WTC11 (cell line): ENCODE results near the gene LDB3. TPM values are rescaled to one million over a fixed set of nuclear protein-coding genes. Genes with fewer than 3 reads are reported as not detected.

ENCODE experiments used
- ATAC-seq: fragments of 200-7000 bp; cut with Tn5 transposase; 2 replicates; pipeline ENCODE4 v1.10.0; 2021; ENCODE audit warnings: mild to moderate bottlenecking, moderate library complexity
- CTCF ChIA-PET: fragments of 300-600 bp; sonication (Branson Sonifier 250); formaldehyde crosslinking; loops from one replicate; lab custom pipeline; 2021; ENCODE audit warnings: antibody characterized with exemption; lab: Charles Lee
- POLR2A ChIA-PET: fragments of 350-600 bp; sonication (Branson Sonifier 250); formaldehyde crosslinking; loops from one replicate; lab custom pipeline; 2021; ENCODE audit warnings: antibody characterized with exemption; lab: Charles Lee
- DNase-seq: peaks from one replicate; pipeline ENCODE4 v3.0.0; 2021; ENCODE audit warnings: low spot score
- H3K27ac Mint-ChIP-seq: 2 replicates; pipeline ENCODE4 v1.8.0; 2021; ENCODE audit warnings: mixed read lengths
- H3K27me3 Mint-ChIP-seq: 2 replicates; pipeline ENCODE4 v1.8.0; 2021; ENCODE audit warnings: low read depth, mild to moderate bottlenecking, moderate library complexity, mixed read lengths
- H3K36me3 Mint-ChIP-seq: 2 replicates; pipeline ENCODE4 v1.8.0; 2021; ENCODE audit warnings: mixed read lengths
- H3K4me1 Mint-ChIP-seq: 2 replicates; pipeline ENCODE4 v1.8.0; 2022; ENCODE audit warnings: mixed read lengths
- H3K4me3 Mint-ChIP-seq: 2 replicates; pipeline ENCODE4 v1.8.0; 2021; ENCODE audit warnings: mild to moderate bottlenecking, moderate library complexity, mixed read lengths
- H3K9me3 Mint-ChIP-seq: 2 replicates; pipeline ENCODE4 v1.8.0; 2021; ENCODE audit warnings: mixed read lengths
- CREB1 ChIP-seq: sonication (generic); formaldehyde crosslinking; IDR thresholded peaks from 2 replicates; pipeline ENCODE4 v1.8.0; 2023; ENCODE audit warnings: mild to moderate bottlenecking, missing genetic modification reagents
- ELF4 ChIP-seq: sonication (generic); formaldehyde crosslinking; IDR thresholded peaks from 2 replicates; pipeline ENCODE4 v1.8.1; 2022; ENCODE audit warnings: low read depth, mild to moderate bottlenecking, moderate library complexity, missing genetic modification reagents
- JAZF1 ChIP-seq: fragments of 250-450 bp; sonication (Bioruptor Pico); IDR thresholded peaks from 2 replicates; pipeline ENCODE4 v1.9.0; 2021; ENCODE audit warnings: moderate library complexity, mild to moderate bottlenecking, inconsistent platforms
- NFATC4 ChIP-seq: fragments of 250-450 bp; sonication (Bioruptor Pico); IDR thresholded peaks from 2 replicates; pipeline ENCODE4 v1.9.0; 2021; ENCODE audit warnings: mild to moderate bottlenecking
- PRDM15 ChIP-seq: sonication (generic); formaldehyde crosslinking; IDR thresholded peaks from 2 replicates; pipeline ENCODE4 v1.8.0; 2022; ENCODE audit warnings: missing genetic modification reagents
- SP1 ChIP-seq: sonication (generic); formaldehyde crosslinking; conservative IDR thresholded peaks from 2 replicates; pipeline ENCODE4 v1.8.1; 2022; ENCODE audit warnings: missing genetic modification reagents
- TCF7 ChIP-seq: sonication (generic); formaldehyde crosslinking; IDR thresholded peaks from 2 replicates; pipeline ENCODE4 v1.8.0; 2022; ENCODE audit warnings: mild to moderate bottlenecking, low read depth, missing genetic modification reagents, moderate library complexity
- USF2 ChIP-seq: sonication (generic); formaldehyde crosslinking; IDR thresholded peaks from 2 replicates; pipeline ENCODE4 v1.8.1; 2023; ENCODE audit warnings: mild to moderate bottlenecking, missing genetic modification reagents, moderate library complexity
- ZNF121 ChIP-seq: sonication (generic); formaldehyde crosslinking; IDR thresholded peaks from 2 replicates; pipeline ENCODE4 v1.8.0; 2023; ENCODE audit warnings: missing genetic modification reagents
- ZNF263 ChIP-seq: sonication (generic); formaldehyde crosslinking; IDR thresholded peaks from 2 replicates; pipeline ENCODE4 v1.8.1; 2022; ENCODE audit warnings: low read depth, mild to moderate bottlenecking, moderate library complexity, missing genetic modification reagents
- ZNF281 ChIP-seq: sonication (generic); formaldehyde crosslinking; IDR thresholded peaks from 2 replicates; pipeline ENCODE4 v1.8.0; 2023; ENCODE audit warnings: mild to moderate bottlenecking, missing genetic modification reagents
- ZNF396 ChIP-seq: fragments of 250-450 bp; sonication (Bioruptor Pico); IDR thresholded peaks from 2 replicates; pipeline ENCODE4 v1.8.0; 2021; ENCODE audit warnings: mild to moderate bottlenecking, moderate library complexity, borderline replicate concordance
- total RNA-seq: library from RNA; stranded (reverse); gene quantifications from 3 replicates; pipeline ENCODE4 v1.2.3, GENCODE V29; 2021
- TF ChIP-seq, protein P1 (sequence below): sonication (generic); formaldehyde crosslinking; IDR thresholded peaks from 2 replicates; pipeline ENCODE4 v1.8.1; 2023; ENCODE audit warnings: mild to moderate bottlenecking, missing genetic modification reagents, moderate library complexity
- TF ChIP-seq, protein P2 (sequence below): fragments of 250-450 bp; sonication (Bioruptor Pico); IDR thresholded peaks from 2 replicates; pipeline ENCODE4 v1.9.0; 2021; ENCODE audit warnings: mild to moderate bottlenecking
- TF ChIP-seq, protein P3 (sequence below): sonication (generic); formaldehyde crosslinking; IDR thresholded peaks from 2 replicates; pipeline ENCODE4 v1.8.1; 2022; ENCODE audit warnings: mild to moderate bottlenecking, moderate library complexity, missing genetic modification reagents
- TF ChIP-seq, protein P4 (sequence below): fragments of 250-450 bp; sonication (Bioruptor Pico); IDR thresholded peaks from 2 replicates; pipeline ENCODE4 v1.9.0; 2021; ENCODE audit warnings: mild to moderate bottlenecking, borderline replicate concordance
- TF ChIP-seq, protein P5 (sequence below): sonication (generic); formaldehyde crosslinking; conservative IDR thresholded peaks from 2 replicates; pipeline ENCODE4 v1.8.1; 2022; ENCODE audit warnings: mild to moderate bottlenecking, missing genetic modification reagents

LDB3 gene
- total RNA-seq, 1 experiment from 2014 or later, result 0.42 TPM

DNA sequence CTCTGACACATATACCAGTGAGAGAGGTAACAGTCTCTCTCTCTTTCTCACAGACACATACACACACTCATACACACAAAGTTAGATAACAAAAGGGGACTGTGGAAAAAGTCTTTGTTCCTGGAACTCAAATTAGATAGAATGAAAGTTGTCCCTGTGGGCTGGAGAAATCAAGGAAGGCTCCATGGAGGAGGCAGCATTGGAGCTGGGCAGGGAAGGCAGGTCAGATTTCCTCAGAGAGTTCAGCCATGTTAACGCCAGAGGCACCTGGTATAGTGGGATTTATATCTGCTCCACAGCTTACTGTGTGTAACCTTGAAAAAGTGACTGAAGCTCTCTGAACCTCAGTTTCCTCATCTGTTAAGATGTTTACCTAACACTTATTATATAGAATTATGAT is 38.7 kb downstream of the LDB3 start (continued):
- TF ChIP-seq, protein P1, sequence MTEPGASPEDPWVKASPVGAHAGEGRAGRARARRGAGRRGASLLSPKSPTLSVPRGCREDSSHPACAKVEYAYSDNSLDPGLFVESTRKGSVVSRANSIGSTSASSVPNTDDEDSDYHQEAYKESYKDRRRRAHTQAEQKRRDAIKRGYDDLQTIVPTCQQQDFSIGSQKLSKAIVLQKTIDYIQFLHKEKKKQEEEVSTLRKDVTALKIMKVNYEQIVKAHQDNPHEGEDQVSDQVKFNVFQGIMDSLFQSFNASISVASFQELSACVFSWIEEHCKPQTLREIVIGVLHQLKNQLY (CRISPR knock-in tag), result no peak
- TF ChIP-seq CREB1 (CRISPR knock-in tag) (no peak), ZNF281 (no peak), JAZF1 (CRISPR knock-in tag) (no peak), SP1 (no peak), ZNF263 (CRISPR knock-in tag) (no peak), USF2 (CRISPR knock-in tag) (no peak)
- TF ChIP-seq, protein P2, sequence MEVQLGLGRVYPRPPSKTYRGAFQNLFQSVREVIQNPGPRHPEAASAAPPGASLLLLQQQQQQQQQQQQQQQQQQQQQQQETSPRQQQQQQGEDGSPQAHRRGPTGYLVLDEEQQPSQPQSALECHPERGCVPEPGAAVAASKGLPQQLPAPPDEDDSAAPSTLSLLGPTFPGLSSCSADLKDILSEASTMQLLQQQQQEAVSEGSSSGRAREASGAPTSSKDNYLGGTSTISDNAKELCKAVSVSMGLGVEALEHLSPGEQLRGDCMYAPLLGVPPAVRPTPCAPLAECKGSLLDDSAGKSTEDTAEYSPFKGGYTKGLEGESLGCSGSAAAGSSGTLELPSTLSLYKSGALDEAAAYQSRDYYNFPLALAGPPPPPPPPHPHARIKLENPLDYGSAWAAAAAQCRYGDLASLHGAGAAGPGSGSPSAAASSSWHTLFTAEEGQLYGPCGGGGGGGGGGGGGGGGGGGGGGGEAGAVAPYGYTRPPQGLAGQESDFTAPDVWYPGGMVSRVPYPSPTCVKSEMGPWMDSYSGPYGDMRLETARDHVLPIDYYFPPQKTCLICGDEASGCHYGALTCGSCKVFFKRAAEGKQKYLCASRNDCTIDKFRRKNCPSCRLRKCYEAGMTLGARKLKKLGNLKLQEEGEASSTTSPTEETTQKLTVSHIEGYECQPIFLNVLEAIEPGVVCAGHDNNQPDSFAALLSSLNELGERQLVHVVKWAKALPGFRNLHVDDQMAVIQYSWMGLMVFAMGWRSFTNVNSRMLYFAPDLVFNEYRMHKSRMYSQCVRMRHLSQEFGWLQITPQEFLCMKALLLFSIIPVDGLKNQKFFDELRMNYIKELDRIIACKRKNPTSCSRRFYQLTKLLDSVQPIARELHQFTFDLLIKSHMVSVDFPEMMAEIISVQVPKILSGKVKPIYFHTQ (CRISPR knock-in tag), result no peak
- TF ChIP-seq, protein P3, sequence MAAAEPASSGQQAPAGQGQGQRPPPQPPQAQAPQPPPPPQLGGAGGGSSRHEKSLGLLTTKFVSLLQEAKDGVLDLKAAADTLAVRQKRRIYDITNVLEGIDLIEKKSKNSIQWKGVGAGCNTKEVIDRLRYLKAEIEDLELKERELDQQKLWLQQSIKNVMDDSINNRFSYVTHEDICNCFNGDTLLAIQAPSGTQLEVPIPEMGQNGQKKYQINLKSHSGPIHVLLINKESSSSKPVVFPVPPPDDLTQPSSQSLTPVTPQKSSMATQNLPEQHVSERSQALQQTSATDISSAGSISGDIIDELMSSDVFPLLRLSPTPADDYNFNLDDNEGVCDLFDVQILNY (CRISPR knock-in tag), result no peak
- TF ChIP-seq, protein P4, sequence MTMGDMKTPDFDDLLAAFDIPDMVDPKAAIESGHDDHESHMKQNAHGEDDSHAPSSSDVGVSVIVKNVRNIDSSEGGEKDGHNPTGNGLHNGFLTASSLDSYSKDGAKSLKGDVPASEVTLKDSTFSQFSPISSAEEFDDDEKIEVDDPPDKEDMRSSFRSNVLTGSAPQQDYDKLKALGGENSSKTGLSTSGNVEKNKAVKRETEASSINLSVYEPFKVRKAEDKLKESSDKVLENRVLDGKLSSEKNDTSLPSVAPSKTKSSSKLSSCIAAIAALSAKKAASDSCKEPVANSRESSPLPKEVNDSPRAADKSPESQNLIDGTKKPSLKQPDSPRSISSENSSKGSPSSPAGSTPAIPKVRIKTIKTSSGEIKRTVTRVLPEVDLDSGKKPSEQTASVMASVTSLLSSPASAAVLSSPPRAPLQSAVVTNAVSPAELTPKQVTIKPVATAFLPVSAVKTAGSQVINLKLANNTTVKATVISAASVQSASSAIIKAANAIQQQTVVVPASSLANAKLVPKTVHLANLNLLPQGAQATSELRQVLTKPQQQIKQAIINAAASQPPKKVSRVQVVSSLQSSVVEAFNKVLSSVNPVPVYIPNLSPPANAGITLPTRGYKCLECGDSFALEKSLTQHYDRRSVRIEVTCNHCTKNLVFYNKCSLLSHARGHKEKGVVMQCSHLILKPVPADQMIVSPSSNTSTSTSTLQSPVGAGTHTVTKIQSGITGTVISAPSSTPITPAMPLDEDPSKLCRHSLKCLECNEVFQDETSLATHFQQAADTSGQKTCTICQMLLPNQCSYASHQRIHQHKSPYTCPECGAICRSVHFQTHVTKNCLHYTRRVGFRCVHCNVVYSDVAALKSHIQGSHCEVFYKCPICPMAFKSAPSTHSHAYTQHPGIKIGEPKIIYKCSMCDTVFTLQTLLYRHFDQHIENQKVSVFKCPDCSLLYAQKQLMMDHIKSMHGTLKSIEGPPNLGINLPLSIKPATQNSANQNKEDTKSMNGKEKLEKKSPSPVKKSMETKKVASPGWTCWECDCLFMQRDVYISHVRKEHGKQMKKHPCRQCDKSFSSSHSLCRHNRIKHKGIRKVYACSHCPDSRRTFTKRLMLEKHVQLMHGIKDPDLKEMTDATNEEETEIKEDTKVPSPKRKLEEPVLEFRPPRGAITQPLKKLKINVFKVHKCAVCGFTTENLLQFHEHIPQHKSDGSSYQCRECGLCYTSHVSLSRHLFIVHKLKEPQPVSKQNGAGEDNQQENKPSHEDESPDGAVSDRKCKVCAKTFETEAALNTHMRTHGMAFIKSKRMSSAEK (CRISPR knock-in tag), result no peak
- TF ChIP-seq, all 79 proteins: peak for 0

DNA sequence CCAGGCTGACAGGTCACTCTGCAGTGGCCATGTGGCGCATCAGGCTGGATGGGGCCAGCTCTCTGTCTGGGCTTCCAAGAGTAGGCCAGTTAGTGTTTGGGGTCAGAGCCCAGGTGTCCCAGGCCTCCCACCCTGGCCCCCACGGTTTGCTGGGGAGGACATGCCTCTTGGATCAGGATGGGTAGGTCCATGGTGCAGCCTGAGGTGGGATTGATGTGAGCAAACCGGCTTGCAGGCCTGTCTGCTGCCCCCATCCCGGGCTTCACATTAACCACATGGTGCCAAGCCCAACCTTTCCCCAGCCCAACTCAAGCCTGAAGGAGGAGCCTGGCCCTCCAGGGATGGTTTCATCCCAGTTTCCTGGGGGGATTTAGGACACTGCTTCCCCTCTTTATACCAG is 39.2 kb downstream of the LDB3 start:
- ATAC-seq, result no peak
- ChIA-PET POLR2A (interaction anchor here (1.0 kb wide), 1 partner anchor 253 kb away, joined by 3 read pairs; no protein-coding TSS in a partner anchor), CTCF (interaction anchor here (0.6 to 2.7 kb wide), 3 partner anchors 12 to 333 kb away, joined by 3 to 15 read pairs (median 4); no protein-coding TSS in a partner anchor)
- H3K9me3 Mint-ChIP-seq, result no peaks in the 10 kb centered on the region
- peaks cover 49% of the 10 kb centered on the region for H3K4me1 Mint-ChIP-seq
- H3K4me3 Mint-ChIP-seq, result no peak overlapping the region
- no peaks in the 10 kb centered on the region for H3K36me3 Mint-ChIP-seq
- H3K27ac Mint-ChIP-seq, result no peak overlapping the region
- TF ChIP-seq, protein P1 (CRISPR knock-in tag), result no peak
- no peak for TF ChIP-seq ELF4 (CRISPR knock-in tag)
- TF ChIP-seq, protein P5, sequence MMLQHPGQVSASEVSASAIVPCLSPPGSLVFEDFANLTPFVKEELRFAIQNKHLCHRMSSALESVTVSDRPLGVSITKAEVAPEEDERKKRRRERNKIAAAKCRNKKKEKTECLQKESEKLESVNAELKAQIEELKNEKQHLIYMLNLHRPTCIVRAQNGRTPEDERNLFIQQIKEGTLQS (CRISPR knock-in tag), result no peak
- TF ChIP-seq ZNF396 (CRISPR knock-in tag), result no peak
- no peak for TF ChIP-seq ZNF121 (CRISPR knock-in tag)
- TF ChIP-seq TCF7, result no peak
- TF ChIP-seq PRDM15 (CRISPR knock-in tag), result no peak
- no peak for TF ChIP-seq ZNF263 (CRISPR knock-in tag)
- no peak for TF ChIP-seq NFATC4 (CRISPR knock-in tag)
- no peak for DNase-seq
- H3K27me3 Mint-ChIP-seq, result peaks cover 4% of the 10 kb centered on the region; the same call in 1 of the 2 replicates
